K562 (cell line): ENCODE results near the gene CERCAM.

ENCODE experiments used
- BCOR ChIP-seq: fragments of 450-650 bp; IDR thresholded peaks from 2 replicates; pipeline ENCODE4 v1.6.1; 2016
- DIDO1 ChIP-seq: fragments of 450-650 bp; IDR thresholded peaks from 2 replicates; pipeline ENCODE4 v1.6.1; 2016; ENCODE audit warnings: low read depth, missing biosample characterization, missing genetic modification characterization
- FOXK2 ChIP-seq, 2 experiments: fragments of 450-650 bp; IDR thresholded peaks in 1 of 2; conservative IDR thresholded peaks in 1 of 2; 2 replicates each; pipeline ENCODE4 v1.6.1; 2016; ENCODE audit warnings: low read depth in 2 of 2, mild to moderate bottlenecking in 1 of 2
- HCFC1 ChIP-seq: IDR thresholded peaks from 2 replicates; pipeline ENCODE4 v1.6.1; 2012; ENCODE audit warnings: low read depth, low read length, improper control_type of control experiment
- HDAC6 ChIP-seq: IDR thresholded peaks from 2 replicates; pipeline ENCODE4 v1.6.1; 2012; ENCODE audit warnings: low read depth, mild to moderate bottlenecking, control low read depth, inconsistent platforms, low read length, moderate library complexity
- KDM1A ChIP-seq, 2 experiments: fragments of 450-650 bp; IDR thresholded peaks; 2 replicates each; pipeline ENCODE4 v1.6.1; 2016; ENCODE audit warnings: mild to moderate bottlenecking in 2 of 2
- NFE2L1 ChIP-seq: fragments of 450-650 bp; IDR thresholded peaks from 2 replicates; pipeline ENCODE4 v1.6.1; 2016; ENCODE audit warnings: missing genetic modification characterization, low read depth, mild to moderate bottlenecking, missing compliant biosample characterization, moderate library complexity, borderline replicate concordance
- NR2C2 ChIP-seq, 2 experiments: fragments of 200-800 bp in 1 of 2; sonication (Bioruptor generic) in 1 of 2; sonication (generic) in 1 of 2; formaldehyde crosslinking in 1 of 2; IDR thresholded peaks; 2 replicates each; pipeline versions ENCODE4 v1.6.1 to v1.8.0; 2016 to 2022; ENCODE audit warnings: mild to moderate bottlenecking in 1 of 2, missing compliant biosample characterization in 1 of 2, missing genetic modification characterization in 1 of 2, missing genetic modification reagents in 1 of 2
- TEAD4 ChIP-seq, 2 experiments: sonication (generic) in 1 of 2; formaldehyde crosslinking in 1 of 2; IDR thresholded peaks; 2 replicates each; pipeline versions ENCODE4 v1.6.1 to v1.8.0; 2012 to 2022; ENCODE audit warnings: borderline replicate concordance in 1 of 2, inconsistent platforms in 1 of 2, low read length in 1 of 2, mild to moderate bottlenecking in 1 of 2, missing genetic modification reagents in 1 of 2
- ZFP36 ChIP-seq: fragments of 150-350 bp; IDR thresholded peaks from 2 replicates; pipeline ENCODE4 v1.6.1; 2018; ENCODE audit warnings: low read length, low read depth; ENCODE audit not compliant: partially characterized antibody
- ZNF584 ChIP-seq: fragments of 200-800 bp; sonication (Bioruptor generic); IDR thresholded peaks from 2 replicates; pipeline ENCODE4 v1.6.1; 2016; ENCODE audit warnings: low read depth, mild to moderate bottlenecking, missing genetic modification characterization, missing compliant biosample characterization
- TF ChIP-seq, protein P1 (sequence below), 3 experiments: IDR thresholded peaks in 2 of 3; conservative IDR thresholded peaks in 1 of 3; 2 replicates each; pipeline ENCODE4 v1.5.1; 2011 to 2012; ENCODE audit warnings: low read length in 3 of 3, mild to moderate bottlenecking in 3 of 3, control low read depth in 2 of 3, improper control_type of control experiment in 1 of 3, inconsistent platforms in 1 of 3, low read depth in 1 of 3, mixed read lengths in 1 of 3, moderate library complexity in 1 of 3; ENCODE audit not compliant: insufficient read depth in 2 of 3
- TF ChIP-seq, protein P2 (sequence below): sonication (generic); formaldehyde crosslinking; IDR thresholded peaks from 2 replicates; pipeline ENCODE4 v1.5.0; 2020; ENCODE audit warnings: missing genetic modification reagents
- TF ChIP-seq, protein P3 (sequence below), 2 experiments: fragments of 450-650 bp; formaldehyde crosslinking in 1 of 2; IDR thresholded peaks; 2 replicates each; pipeline versions ENCODE4 v1.4.0 to v1.6.1; 2014 to 2020; ENCODE audit warnings: mild to moderate bottlenecking in 2 of 2, borderline replicate concordance in 1 of 2, low read depth in 1 of 2

DNA sequence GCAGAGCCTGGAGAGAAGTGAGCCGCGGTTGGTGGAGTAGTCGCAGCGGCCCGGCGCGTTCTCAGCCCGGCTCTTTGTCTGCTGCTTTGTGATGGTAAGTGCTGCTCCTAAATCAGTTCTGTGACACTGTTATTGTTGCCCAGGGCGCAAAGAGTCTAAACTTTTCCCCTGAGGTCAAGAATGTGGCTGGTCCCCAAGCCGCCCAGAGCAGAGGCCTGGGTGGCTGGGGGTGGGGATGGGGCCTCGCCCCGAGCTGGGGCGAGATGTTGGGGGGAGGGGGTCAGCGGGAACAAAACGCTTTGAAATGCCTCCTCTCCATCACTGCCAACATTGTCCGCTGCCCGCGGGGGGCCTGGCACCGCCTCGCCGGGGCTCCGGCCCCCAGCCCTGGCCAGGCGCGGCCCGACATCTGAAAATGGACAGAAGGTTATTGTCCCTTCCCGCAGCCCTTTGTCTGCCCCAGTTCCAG lies 11.7 kb upstream of the CERCAM start:
- TF ChIP-seq NFE2L1 (tag) (no peak), ZFP36 (no peak), ZNF584 (CRISPR knock-in tag) (no peak), TEAD4 (IDR thresholded peaks at IDR 0.05; ENCODE audit: low read length) (no peak), TEAD4 (CRISPR knock-in tag; IDR thresholded peaks at IDR 0.05; ENCODE audit: borderline replicate concordance) (no peak), HDAC6 (no peak), NR2C2 (CRISPR knock-in tag; IDR thresholded peaks at IDR 0.05) (no peak), NR2C2 (tag; IDR thresholded peaks at IDR 0.05) (no peak), KDM1A (IDR thresholded peaks at IDR 0.05) (no peak), DIDO1 (tag) (no peak), FOXK2 (conservative IDR thresholded peaks at IDR 0.05 in 1 of 2, IDR thresholded peaks at IDR 0.05 in 1 of 2; ENCODE audit: low read depth in 2 of 2) (no peak), HCFC1 (no peak), BCOR (no peak)
- TF ChIP-seq, protein P1, sequence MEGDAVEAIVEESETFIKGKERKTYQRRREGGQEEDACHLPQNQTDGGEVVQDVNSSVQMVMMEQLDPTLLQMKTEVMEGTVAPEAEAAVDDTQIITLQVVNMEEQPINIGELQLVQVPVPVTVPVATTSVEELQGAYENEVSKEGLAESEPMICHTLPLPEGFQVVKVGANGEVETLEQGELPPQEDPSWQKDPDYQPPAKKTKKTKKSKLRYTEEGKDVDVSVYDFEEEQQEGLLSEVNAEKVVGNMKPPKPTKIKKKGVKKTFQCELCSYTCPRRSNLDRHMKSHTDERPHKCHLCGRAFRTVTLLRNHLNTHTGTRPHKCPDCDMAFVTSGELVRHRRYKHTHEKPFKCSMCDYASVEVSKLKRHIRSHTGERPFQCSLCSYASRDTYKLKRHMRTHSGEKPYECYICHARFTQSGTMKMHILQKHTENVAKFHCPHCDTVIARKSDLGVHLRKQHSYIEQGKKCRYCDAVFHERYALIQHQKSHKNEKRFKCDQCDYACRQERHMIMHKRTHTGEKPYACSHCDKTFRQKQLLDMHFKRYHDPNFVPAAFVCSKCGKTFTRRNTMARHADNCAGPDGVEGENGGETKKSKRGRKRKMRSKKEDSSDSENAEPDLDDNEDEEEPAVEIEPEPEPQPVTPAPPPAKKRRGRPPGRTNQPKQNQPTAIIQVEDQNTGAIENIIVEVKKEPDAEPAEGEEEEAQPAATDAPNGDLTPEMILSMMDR (IDR thresholded peaks at IDR 0.05 in 2 of 3, conservative IDR thresholded peaks at IDR 0.05 in 1 of 3; ENCODE audit: insufficient read depth in 2 of 3, low read depth in 1 of 3, low read length in 3 of 3): no peak
- TF ChIP-seq, protein P2, sequence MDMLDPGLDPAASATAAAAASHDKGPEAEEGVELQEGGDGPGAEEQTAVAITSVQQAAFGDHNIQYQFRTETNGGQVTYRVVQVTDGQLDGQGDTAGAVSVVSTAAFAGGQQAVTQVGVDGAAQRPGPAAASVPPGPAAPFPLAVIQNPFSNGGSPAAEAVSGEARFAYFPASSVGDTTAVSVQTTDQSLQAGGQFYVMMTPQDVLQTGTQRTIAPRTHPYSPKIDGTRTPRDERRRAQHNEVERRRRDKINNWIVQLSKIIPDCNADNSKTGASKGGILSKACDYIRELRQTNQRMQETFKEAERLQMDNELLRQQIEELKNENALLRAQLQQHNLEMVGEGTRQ (CRISPR knock-in tag): no peak
- TF ChIP-seq, protein P3, sequence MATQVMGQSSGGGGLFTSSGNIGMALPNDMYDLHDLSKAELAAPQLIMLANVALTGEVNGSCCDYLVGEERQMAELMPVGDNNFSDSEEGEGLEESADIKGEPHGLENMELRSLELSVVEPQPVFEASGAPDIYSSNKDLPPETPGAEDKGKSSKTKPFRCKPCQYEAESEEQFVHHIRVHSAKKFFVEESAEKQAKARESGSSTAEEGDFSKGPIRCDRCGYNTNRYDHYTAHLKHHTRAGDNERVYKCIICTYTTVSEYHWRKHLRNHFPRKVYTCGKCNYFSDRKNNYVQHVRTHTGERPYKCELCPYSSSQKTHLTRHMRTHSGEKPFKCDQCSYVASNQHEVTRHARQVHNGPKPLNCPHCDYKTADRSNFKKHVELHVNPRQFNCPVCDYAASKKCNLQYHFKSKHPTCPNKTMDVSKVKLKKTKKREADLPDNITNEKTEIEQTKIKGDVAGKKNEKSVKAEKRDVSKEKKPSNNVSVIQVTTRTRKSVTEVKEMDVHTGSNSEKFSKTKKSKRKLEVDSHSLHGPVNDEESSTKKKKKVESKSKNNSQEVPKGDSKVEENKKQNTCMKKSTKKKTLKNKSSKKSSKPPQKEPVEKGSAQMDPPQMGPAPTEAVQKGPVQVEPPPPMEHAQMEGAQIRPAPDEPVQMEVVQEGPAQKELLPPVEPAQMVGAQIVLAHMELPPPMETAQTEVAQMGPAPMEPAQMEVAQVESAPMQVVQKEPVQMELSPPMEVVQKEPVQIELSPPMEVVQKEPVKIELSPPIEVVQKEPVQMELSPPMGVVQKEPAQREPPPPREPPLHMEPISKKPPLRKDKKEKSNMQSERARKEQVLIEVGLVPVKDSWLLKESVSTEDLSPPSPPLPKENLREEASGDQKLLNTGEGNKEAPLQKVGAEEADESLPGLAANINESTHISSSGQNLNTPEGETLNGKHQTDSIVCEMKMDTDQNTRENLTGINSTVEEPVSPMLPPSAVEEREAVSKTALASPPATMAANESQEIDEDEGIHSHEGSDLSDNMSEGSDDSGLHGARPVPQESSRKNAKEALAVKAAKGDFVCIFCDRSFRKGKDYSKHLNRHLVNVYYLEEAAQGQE (IDR thresholded peaks at IDR 0.05; ENCODE audit: borderline replicate concordance): no peak
- TF ChIP-seq, protein P3 (CRISPR knock-in tag; IDR thresholded peaks at IDR 0.05; ENCODE audit: low read depth): no peak
